GM19397 (cell line): ENCODE results near the gene FAM83E.
A peak's percentile ranks its signal among the peaks of the same experiment; 100 is the strongest.
"Not testable (repeated sequence)": the region's sequence is repeated elsewhere in the genome, so short reads cannot be mapped to it uniquely, and the experiment has no call there.

Experiments used
- ATAC-seq: cut with Tn5 transposase; IDR thresholded peaks from one replicate; pipeline ENCODE4 v1.9.1; 2021; ENCODE audit warnings: mild to moderate bottlenecking, moderate library complexity; ENCODE audit not compliant: unreplicated experiment

The FAM83E gene

DNA sequence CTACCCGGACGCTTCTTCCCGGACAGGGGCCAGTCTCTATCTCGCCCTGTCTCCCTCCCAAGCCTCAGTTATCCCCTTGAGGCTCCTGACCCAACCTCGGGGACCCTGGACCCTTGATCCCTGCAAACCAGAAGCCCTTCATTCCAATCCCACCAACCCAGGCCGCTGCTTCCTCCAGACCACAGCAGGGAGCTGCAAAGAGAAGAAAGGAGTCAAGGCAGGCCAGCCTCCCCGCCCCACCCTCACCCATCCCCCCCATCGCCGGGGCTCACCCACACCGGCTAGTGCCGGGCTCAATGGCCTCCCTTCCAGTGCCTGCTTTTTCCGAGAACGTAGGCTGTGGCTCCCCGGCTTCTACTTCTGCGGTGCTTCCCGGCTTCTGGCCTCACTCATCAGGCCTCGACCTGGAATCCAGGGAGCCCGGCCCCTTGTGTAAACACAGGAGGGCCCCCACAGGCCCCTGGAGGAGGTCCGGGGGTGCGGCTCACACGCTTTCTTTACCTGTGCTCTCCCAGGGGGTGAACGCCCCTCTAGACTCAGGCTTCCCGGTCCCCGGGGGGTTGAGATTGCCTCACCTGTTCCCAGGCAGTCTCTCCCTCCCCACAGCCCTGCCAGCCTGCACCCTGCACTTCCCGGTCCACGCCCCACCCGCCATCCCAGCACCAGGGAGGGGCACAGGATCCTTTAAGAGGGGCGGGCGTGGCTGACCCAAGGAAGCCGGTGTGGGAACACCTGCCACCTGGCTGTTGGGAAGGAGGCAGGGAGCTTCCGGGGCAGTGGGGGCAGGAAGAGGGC is at the start of gene FAM83E:
TSS of gene FAM83E (minus strand) at position 641 of the 795 bp plus-strand sequence. CDS start 1,704 bp downstream, outside the sequence.
- ATAC-seq: no peak

DNA sequence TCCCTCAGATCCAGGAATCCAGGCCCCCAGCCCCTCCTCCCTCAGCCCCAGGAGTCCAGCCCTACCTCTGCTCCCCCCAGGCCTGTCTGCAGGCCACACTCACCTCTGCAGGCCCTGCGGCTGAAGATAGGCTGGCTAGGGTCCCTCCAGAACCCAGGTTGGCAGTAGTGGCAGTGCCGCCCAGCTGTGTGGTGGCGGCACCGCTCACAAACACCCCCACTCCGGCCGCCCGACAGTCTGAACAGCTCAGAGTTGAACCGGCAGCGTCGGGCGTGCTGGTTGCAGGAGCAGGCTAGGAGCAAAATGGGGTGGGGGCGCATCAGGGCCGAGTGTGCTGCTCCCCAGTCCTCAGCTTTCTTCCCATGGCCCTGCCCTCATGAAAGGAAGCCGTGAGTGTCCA is 49.6 kb upstream of the FAM83E start:
- no peak for ATAC-seq

DNA sequence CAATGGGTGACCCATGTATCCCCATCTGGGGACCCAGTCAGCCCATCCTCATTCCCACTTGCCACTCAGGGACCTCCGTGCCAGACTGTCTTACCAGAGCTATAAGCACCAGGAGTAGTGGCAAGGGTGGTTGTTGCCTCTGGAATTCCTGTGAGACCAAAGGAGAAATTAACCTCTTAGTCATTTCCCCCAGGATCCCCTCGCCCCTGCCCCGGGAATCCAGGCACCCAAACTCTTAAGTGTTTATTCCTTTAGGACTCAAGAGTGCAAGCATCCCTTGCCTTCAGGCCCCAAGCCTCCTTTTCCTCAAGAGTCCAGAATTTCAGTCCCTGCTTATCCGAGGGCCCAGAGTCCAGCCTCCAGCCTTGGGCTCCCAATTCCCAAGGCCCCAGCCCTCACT is 48.8 kb upstream of the FAM83E start:
- no peak for ATAC-seq

DNA sequence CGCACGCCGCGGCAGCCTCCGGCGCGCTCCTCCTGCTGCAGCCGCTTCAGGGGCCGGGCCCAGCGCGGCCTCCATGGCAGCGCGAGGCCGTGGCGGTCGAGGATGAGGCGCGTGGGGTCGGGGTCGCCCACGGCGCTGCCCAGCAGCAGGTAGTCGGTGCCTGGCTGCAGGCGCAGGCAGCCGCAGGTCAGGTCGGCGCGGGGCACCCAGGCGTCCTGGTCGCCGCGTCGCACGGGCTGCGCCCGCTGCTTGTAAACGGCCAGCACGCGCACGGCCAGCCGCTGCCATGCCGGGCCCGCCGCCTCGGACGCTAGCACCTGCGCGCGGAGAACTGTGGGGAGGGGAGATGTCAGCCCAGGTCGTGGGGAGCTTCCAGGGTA is 46.8 kb upstream of the FAM83E start:
- ATAC-seq: no peak

DNA sequence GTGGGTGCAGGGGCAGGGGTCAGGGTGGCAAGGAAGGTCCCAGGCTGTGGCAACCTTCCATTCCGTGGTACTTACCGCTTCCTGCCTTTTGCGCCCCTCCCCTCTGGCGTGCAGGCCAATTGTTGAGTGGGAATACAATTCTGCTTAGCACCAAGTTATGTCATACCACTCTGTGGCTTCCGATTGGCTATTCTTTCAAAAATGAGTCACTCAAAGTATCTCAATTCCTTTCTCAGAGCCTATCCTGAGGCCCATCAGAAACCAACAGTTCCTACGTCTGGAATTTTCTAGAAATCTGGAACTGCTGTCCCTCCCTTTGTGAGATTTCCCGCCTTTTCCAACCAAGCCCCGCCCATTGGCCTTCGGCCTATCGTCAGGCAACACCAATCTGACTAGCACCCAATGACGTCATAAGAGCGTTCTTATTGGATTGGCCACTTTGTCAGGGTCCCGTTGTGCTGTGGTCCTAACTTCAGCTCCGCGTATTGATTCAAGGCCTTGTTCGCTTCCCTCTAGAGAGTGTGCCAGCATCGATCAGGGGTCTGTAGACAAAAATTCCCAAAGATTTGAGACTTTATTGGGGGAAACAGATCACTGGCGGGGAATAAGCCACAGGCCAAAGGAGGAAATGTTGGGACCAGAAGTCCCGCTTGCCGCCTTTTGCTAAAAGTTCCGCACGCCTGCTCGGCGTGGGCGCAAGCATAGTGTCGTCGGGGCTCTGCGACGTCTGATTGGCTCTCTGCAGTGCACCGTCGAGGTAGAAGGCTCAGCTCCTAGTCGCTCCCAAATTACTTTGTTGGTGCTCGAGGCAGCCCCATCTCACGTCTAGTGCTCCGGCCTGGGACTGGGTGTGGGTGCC is 46.2 kb upstream of the FAM83E start:
- ATAC-seq: peak; percentile 86

DNA sequence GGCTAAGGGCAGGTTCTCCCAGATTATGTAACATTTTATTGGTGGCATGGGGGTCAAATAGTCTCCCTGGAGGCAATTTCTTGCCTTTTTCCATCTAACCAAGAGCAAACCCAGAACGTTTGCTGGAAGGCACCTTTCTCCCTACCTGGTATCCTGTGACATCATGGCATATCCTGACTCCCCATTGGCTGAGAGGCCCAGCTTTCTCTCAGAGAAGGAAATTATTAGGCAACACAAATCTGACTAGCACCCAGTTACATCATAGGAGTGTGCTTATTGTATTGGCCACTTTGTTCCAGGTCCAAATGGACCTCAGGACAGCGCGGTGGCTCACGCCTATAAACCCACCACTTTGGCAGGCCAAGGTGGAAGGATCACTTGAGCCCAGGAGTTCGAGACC is 44.9 kb upstream of the FAM83E start:
- no peak for ATAC-seq

DNA sequence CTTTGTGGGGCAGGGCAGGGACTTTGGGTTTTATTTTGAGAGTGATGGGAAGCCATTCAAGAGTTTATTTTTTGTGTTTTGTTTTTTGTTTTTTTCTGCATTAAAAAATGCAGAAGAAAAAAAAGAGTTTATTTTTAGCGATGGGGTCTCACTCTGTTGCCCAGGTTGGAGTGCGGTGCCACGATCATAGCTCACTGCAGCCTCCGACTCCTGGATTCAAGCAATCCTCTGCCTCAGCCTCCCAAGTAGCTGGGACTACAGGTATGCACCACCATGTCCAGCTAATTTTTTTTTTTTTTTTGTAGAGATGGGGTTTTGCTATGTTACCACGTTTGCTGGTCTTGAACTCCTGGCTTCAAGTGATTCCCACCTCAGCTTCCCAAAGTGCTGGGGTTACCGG is 43.6 kb upstream of the FAM83E start:
- ATAC-seq: no peak

DNA sequence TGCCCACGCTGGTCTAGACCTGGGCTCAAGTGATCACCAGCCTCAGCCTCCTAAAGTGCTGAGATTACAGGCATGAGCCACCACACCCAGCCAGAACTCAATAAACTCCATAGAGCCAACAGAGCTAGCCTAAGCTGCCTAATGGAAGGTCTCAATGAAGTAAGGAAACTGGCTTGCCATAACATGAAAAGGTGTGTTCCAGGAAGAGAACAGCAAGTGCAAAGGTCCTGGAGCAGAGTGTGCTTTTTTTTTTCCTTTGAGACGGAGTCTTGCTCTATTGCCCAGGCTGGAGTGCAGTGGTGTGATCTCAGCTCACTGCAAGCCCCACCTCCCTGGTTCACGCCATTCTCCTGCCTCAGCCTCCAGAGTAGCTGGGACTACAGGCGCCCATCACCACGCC is 43.0 kb upstream of the FAM83E start:
- ATAC-seq: not testable (repeated sequence)

DNA sequence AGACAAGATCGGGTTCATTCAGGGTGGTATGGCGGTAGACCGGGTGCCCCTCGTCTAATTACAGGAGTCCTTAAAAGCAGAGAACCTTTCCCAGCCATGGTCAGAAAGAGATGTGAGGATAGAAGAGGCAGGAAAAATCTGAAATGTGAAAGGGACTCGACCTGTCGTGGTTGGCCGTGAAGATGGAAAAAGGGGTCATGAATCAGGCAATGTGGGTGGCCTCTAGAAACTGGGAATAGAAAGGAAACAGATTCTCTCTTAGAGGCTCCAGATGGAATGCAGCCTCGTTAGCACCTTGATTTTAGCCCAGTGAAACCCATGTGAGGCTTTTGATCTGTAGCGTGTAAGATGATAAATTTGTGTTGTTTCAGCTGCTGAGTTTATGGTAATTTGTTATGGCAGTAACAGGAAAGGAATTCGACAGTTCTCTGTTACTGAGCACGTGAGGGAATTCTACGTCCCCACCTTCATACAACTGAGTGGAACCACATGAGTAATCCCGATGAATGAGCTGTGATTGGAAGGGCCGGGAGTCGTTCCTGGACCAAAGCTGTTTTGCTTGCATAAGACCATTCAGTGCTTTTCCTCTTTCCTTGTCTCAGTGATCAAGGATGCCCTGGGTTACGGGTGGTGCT is 42.1 kb upstream of the FAM83E start:
- ATAC-seq: no peak

DNA sequence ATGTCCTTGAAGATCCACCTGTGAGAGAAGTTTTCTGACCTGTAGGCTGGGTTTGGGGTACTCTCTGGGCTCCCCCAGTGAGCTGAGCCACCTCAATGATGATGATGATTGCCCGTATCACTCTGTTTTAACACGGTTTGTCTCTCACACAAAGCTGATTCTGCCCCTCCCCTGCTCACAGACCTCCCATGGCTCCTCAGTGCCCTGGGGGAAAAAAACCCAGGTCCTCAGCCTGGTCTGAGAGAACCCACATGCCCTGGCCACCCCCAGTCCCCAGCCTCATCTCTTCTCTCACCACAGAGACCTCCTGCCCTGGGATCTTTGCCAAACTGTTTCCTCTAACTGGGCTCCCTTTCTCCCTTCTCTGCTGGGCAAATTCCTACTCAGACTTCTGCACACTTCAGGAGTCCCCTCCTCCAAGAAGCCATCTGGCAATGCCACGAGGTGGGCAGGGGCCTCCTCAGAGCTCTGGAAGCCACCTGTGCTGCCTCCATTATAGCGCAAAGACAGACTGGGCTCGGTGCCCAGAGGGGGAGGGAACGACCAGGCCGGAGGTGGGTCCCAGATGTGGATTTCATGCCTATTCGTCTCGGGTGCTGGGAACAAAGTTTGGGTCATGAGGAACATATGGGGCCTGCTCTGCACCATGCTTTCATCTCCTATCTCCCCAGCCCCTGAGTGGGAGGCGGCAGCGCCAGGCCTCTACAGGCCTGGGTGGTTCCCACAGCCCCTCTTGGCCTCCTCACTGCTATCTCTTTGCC is 39.6 kb upstream of the FAM83E start:
- no peak for ATAC-seq

DNA sequence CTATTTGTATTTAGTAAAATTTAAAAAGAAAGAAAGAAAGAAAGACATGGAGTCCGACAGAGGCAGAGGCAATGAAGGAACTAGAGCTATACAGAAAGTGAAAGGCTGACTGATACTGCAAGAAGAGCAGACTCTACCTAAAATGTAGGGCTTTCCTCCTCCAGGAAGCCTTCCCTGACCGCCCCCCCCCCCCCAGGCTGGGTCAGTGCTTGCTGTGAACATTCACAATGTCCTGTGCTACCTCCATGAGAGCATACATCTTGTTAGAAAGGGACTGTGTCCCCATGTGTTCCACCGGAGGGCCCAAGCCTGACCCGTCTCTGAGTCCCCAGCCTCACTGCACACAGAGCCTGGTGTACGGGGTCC is 36.8 kb upstream of the FAM83E start:
- no peak for ATAC-seq

DNA sequence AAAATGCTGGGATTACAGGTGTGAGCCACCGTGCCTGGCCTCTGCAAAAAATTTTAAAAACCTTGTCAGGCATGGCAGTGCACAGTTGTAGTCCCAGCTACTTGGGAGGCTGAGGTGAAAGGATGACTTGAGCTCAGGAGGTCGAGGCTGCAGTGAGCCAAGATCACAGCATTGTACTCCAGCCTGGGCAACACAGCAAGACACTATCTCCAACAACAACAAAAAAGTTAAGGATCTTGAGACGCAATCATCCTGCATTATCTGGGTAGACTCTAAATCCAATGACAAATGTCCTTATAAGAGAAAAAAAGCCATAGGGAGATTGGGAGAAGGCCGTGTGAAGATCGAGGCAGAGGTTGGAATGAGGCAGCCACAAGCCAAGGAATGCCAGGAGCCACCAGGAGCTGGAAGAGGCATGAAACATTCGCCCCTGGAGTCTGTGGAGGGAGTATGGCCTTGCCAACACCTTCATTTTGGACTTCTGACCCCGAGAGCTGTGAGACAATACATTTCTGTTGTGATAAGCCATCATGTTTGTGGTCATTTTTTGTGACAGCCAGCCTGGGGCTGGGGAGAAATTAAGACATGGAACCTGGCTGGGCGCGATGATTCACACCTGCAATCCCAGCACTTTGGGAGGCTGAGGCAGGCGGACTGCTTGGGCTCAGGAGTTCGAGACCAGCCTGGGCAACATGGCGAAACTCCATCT is 36.3 kb upstream of the FAM83E start:
- no peak for ATAC-seq

DNA sequence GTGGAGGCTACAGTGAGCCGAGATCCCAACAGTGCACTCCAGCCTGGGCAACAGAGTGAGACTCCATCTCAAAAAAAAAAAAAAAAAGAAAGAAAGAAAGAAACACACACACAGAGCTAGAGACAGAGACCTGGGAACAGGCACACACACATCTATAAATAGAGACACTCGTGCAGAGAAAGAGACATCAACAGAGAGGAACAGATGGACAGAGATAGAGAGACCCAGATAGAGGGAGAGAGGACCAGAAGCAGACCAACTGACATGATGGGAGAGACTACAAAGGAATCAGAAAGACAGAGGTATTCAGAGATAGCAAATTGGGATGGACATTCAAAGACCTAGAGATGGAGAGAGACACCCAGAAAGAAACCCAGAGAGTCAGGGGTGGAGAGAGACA is 33.3 kb upstream of the FAM83E start:
- ATAC-seq: no peak

DNA sequence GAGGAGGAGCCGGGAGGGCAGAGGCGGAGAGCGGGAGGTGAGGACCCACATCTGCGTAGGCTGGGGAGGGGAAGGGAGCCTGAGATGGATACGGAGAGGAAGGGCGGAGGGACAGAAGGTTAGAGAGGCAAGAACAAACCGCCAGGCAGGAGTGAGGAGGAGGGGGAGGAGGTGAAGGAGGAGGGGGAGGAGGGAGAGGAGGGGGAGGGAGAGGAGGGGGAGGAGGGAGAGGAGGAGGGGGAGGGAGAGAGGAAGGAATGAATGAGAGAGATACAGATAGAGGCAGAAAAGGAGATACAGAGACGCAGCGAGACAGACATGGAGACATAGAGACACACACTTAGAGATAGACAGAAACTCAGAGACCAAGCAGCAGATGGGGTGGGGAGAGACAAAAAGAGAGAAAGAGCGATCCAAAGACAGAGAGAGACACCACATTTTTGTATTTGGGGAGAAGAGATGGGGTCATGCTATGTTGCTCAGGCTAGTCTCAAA is 31.9 kb upstream of the FAM83E start:
- no peak for ATAC-seq

DNA sequence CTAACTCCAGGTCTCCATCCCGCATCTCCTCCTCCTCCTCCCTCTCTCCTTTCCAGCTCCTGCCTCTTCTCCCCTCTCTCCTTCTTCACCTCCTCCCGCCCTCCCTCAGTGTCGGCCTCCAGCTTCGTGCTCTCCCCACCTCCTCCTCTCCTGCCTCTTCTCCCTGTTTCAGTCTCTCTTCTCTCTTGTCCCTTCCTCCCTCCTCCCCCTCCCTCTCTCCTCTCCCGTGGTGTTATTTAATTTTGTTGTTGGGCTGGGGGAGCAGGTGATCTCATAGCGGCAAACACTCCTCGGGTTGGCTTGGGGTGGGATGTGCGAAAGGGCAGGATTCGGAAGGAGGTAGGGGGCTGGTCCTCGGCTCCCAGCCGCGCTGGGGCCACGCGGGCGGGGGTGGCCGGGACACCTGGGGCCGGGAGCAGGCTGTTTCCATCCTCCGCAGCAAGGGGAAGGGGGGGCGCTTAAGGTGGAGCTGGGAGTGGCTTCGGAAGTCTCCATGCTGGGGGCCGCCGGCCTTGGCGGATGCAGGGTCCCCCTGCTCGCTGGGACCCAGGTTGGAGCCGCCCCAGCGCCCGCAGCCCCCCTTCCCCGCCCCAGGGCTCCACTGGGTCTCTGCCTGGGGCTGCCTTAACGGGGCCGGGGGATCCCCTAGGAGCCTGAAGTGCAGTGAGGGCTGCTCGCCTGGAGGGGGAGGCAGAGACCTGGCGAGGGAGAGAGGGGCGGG is 31.3 kb upstream of the FAM83E start, which contains the start of gene CA11:
TSS of gene CA11 (minus strand) at position 187 of the 721 bp plus-strand sequence. CDS start 555 bp downstream, outside the sequence.
- peak; percentile 81 for ATAC-seq

DNA sequence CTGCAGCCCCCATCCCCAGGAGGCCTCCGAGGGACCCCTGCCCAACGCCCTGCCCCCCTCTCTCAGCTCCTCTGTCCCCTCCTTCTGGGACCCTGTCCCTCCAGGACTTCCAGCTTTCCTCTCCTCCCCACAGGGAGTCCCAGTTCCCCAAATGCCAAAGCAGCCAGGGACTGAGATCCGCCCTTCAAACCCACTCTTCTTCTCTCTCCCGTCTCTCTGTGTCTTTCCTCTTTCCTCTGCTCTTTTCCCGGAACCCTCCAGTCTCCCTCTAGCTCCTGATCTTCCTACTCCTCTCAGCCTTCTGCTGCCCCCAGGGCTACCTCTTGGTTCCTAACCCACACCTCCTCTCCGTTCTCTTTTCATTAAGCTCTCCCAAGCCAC is 30.7 kb upstream of the FAM83E start:
- ATAC-seq: no peak

DNA sequence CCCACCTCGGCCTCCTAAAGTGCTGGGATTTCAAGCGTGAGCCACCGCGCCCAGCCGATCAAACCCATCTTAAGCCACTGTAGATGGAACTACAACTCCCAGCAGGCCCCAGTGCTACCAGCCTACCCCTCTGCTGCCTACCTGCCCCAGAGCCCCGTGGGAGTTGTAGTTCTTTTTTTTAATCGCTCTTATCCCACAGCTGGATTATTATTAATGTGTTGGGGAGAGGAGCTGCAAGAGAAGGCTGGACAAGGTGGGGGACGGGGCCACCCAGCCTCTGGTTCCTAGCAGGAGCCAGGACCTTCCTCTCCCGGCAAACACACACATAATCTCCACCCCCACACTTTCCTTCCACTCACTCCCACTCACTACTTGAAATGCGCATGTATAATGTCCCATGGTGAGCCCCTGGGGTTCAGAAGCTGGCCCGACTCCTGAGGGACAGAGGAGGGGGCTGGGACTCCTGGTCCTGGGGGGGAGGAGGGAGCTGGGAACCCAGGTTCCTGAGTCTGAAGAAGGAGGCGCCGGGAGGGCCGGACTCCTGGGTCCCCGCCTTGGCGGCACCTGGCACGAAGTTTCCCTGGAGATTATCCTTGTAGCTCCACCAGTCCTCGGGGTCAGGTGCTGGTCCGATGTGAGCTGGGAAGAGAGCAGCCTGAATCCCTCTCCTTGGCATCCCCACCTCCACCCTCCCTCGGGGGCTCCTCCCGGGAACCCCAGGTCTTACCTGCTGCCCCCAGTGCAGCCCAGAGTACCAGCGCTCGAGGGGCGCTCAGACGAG is 30.2 kb upstream of the FAM83E start:
- no peak for ATAC-seq

DNA sequence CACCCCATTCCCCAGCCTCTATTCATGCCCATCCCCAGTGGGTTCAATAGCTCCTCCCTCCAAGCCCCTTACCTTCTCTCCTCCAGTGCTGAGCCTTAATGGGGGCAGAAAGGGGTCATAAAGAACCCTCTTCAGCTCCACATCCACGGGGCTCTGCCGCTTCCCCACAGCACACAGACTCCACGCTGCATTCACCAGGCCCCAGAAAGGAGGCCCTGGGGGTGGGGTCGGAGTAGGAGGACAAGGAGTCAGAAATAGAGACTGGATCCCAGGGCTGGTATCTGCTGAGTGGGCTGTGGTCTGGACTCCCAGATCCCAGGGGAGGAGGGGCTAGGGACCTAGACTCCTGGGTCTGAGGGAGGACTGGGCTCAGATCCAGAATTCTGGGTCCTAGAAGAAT is 29.5 kb upstream of the FAM83E start:
- ATAC-seq: no peak

DNA sequence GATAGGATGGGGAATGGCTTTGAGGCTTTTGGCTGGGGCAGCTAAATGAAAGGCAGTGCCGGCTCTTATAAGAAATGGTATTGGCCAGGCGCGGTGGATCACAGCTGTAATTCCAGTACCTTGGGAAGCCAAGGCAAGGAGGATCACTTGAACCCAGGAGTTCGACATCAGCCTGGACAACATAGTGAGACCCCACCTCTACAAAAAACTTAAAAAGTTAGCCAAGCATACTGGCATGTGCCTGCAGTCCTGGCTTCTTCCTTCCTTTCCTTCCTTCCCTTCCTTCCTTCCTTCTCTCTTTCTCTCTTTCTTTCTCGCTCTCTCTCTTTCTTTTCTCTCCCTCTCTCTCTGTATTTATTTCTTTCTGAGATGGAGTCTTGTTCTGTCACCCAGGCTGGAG is 28.0 kb upstream of the FAM83E start:
- no peak for ATAC-seq
